HG02870 (cell line): Measurements from ENCODE around the gene LONP1.

Source experiments
- ATAC-seq: cut with Tn5 transposase; IDR thresholded peaks from one replicate; pipeline ENCODE4 v1.9.1; 2021; ENCODE audit warnings: mild to moderate bottlenecking, moderate library complexity; ENCODE audit not compliant: unreplicated experiment

LONP1 gene

GRCh38 chr19:5655412-5655811 lies 64.5 kb downstream of the LONP1 start:
- ATAC-seq = no peak

- ATAC-seq = no peak
Measured at GRCh38 chr19:5654931-5655330, 65.0 kb downstream of the LONP1 start.

GRCh38 chr19:5652261-5652660 lies 67.7 kb downstream of the LONP1 start:
- no peak for ATAC-seq

DNA sequence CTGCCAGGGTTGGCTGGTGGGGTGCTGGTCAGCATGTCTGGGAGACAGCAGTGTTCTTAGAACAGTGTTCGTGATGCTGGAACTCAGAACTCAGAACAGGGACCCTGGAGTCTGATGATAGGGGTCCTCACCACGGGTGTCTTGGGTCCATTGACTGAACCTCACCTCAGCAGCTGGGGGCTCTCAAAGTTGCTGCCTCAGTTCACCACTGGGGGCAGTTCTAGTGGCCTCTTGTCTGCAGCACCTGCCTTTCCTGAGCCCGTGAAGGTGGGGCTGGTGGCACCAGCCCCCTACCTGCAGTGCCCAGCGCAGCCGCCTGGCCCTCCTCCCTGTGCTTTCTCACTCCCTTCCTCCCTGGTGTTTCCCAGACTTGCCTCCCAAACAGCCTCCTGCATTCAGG lies 68.6 kb downstream of the LONP1 start:
- ATAC-seq = no peak

- no peak for ATAC-seq
Measured at GRCh38 chr19:5648464-5648863, 71.5 kb downstream of the LONP1 start.

- no peak for ATAC-seq
Measured at GRCh38 chr19:5646703-5647102, 73.2 kb downstream of the LONP1 start.

- no peak for ATAC-seq
Measured at GRCh38 chr19:5645409-5645808, 74.5 kb downstream of the LONP1 start.

- no peak for ATAC-seq
Measured at GRCh38 chr19:5644037-5644436, 75.9 kb downstream of the LONP1 start.

DNA sequence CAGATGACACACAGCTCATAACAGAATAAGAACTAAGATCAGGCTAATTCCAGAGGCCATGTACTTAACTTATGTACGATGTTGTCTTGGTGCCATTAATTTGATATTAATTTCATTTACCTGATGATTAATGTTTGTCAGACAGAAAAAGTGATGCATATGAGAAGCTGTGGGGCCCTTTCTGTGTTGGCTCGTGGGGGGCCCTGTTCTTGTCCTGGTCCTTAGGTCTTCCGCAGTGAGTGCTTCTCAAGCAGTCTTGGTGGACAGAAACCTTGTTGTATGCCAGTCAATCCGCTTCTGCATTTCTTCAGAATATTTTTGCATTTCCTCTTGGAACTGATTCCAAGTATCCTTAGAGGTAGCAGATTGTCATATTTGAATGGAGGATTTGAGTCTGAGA lies 76.9 kb downstream of the LONP1 start:
- no peak for ATAC-seq

GRCh38 chr19:5642204-5642603 lies 77.7 kb downstream of the LONP1 start:
- no peak for ATAC-seq
